ENCODE measurements around the gene PSMD14.

GRCh38 chr2:161391737-161392506 lies 83.7 kb downstream of the PSMD14 start:
- TF ChIP-seq CTCF (conservative IDR thresholded peaks at IDR 0.05 in 1 of 2, IDR thresholded peaks at IDR 0.05 in 1 of 2; ENCODE audit: low read depth in 1 of 2, low read length in 2 of 2): no peak
- no peak for TF ChIP-seq EZH2 (IDR thresholded peaks at IDR 0.05; ENCODE audit: low read length, missing control alignments)

Measured in fibroblast of lung (primary cell).